ENCODE data around the gene HIP1R. TPM values are rescaled to one million over a fixed set of nuclear protein-coding genes. Genes with fewer than 3 reads are reported as not detected.
A peak's percentile ranks its signal among the peaks of the same experiment; 100 is the strongest.

The HIP1R gene
- polyA plus RNA-seq, 4 donors: 37.6 to 284 (median 98.8) TPM

- FAIRE-seq: no peak
- Histone ChIP-seq H3K4me1 (ENCODE audit: control insufficient read depth in 3 of 3, insufficient read depth in 2 of 3, low read depth in 1 of 3, low read length in 2 of 3) (peaks cover 2 to 25% (median 21%) of the 10 kb centered on the region in 3 donors), H3K36me3 (ENCODE audit: control insufficient read depth in 3 of 3, insufficient read depth in 2 of 3, low read depth in 1 of 3, low read length in 3 of 3) (peaks cover 0 to 39% (median 0%) of the 10 kb centered on the region in 3 donors), H3K27me3 (ENCODE audit: control insufficient read depth in 3 of 3, insufficient read depth in 3 of 3, low read length in 3 of 3) (no peaks in the 10 kb centered on the region), H3K9me3 (ENCODE audit: control insufficient read depth in 2 of 2, insufficient read depth in 1 of 2, low read depth in 1 of 2, low read length in 1 of 2) (no peaks in the 10 kb centered on the region), H3K4me3 (ENCODE audit: low read depth in 1 of 3, low read length in 3 of 3) (no peak overlapping the region), H3K27ac (ENCODE audit: low read depth in 1 of 3, low read length in 2 of 3) (no peak overlapping the region)
- WGBS, 3 donors: 76 to 92% (median 83%) methylated on average over 3 of the region's 3 CpGs
- DNase-seq: no peak
Observed at GRCh38 chr12:122876731-122877130, 41.5 kb downstream of the HIP1R start.

GRCh38 chr12:122878780-122879612, 43.7 kb downstream of the HIP1R start:
- FAIRE-seq (no peak), DNase-seq (no peak)
- Histone ChIP-seq H3K9me3 (ENCODE audit: control insufficient read depth in 2 of 2, insufficient read depth in 1 of 2, low read depth in 1 of 2, low read length in 1 of 2) (no peaks in the 10 kb centered on the region), H3K36me3 (ENCODE audit: control insufficient read depth in 3 of 3, insufficient read depth in 2 of 3, low read depth in 1 of 3, low read length in 3 of 3) (peaks cover 0 to 27% (median 0%) of the 10 kb centered on the region in 3 donors), H3K27ac (ENCODE audit: low read depth in 1 of 3, low read length in 2 of 3) (peak overlapping the region in 1 of 3 donors; percentile 48), H3K27me3 (ENCODE audit: control insufficient read depth in 3 of 3, insufficient read depth in 3 of 3, low read length in 3 of 3) (no peaks in the 10 kb centered on the region), H3K4me1 (ENCODE audit: control insufficient read depth in 3 of 3, insufficient read depth in 2 of 3, low read depth in 1 of 3, low read length in 2 of 3) (peaks cover 3 to 24% (median 7%) of the 10 kb centered on the region in 3 donors), H3K4me3 (ENCODE audit: low read depth in 1 of 3, low read length in 3 of 3) (no peak overlapping the region)
- WGBS, 3 donors: 78 to 80% (median 79%) methylated on average over 17 of the region's 17 CpGs

- H3K4me1 ChIP-seq (ENCODE audit: control insufficient read depth in 3 of 3, insufficient read depth in 2 of 3, low read depth in 1 of 3, low read length in 2 of 3): peaks cover 5 to 28% (median 14%) of the 10 kb centered on the region in 3 donors
- H3K27me3 ChIP-seq (ENCODE audit: control insufficient read depth in 3 of 3, insufficient read depth in 3 of 3, low read length in 3 of 3): no peaks in the 10 kb centered on the region
- H3K36me3 ChIP-seq (ENCODE audit: control insufficient read depth in 3 of 3, insufficient read depth in 2 of 3, low read depth in 1 of 3, low read length in 3 of 3): peaks cover 0 to 25% (median 0%) of the 10 kb centered on the region in 3 donors
- DNase-seq: no peak
- H3K9me3 ChIP-seq (ENCODE audit: control insufficient read depth in 2 of 2, insufficient read depth in 1 of 2, low read depth in 1 of 2, low read length in 1 of 2): no peaks in the 10 kb centered on the region
- 67 to 77% (median 76%) methylated on average over 10 of the region's 10 CpGs for WGBS, 3 donors
- no peak overlapping the region for H3K27ac ChIP-seq (ENCODE audit: low read depth in 1 of 3, low read length in 2 of 3)
- FAIRE-seq: no peak
- no peak overlapping the region for H3K4me3 ChIP-seq (ENCODE audit: low read depth in 1 of 3, low read length in 3 of 3)
Observed at GRCh38 chr12:122880155-122880667, 45.0 kb downstream of the HIP1R start.

- WGBS, 3 donors: 57 to 73% (median 65%) methylated on average over 8 of the region's 8 CpGs
- H3K36me3 ChIP-seq (ENCODE audit: control insufficient read depth in 3 of 3, insufficient read depth in 2 of 3, low read depth in 1 of 3, low read length in 3 of 3): peaks cover 0 to 25% (median 0%) of the 10 kb centered on the region in 3 donors
- no peaks in the 10 kb centered on the region for H3K27me3 ChIP-seq (ENCODE audit: control insufficient read depth in 3 of 3, insufficient read depth in 3 of 3, low read length in 3 of 3)
- H3K4me1 ChIP-seq (ENCODE audit: control insufficient read depth in 3 of 3, insufficient read depth in 2 of 3, low read depth in 1 of 3, low read length in 2 of 3): peaks cover 5 to 28% (median 14%) of the 10 kb centered on the region in 3 donors
- DNase-seq: no peak
- no peak overlapping the region for H3K27ac ChIP-seq (ENCODE audit: low read depth in 1 of 3, low read length in 2 of 3)
- no peaks in the 10 kb centered on the region for H3K9me3 ChIP-seq (ENCODE audit: control insufficient read depth in 2 of 2, insufficient read depth in 1 of 2, low read depth in 1 of 2, low read length in 1 of 2)
- H3K4me3 ChIP-seq (ENCODE audit: low read depth in 1 of 3, low read length in 3 of 3): no peak overlapping the region
- FAIRE-seq: no peak
Observed at GRCh38 chr12:122880668-122881067, 45.4 kb downstream of the HIP1R start.

GRCh38 chr12:122882908-122883558, 47.8 kb downstream of the HIP1R start:
- H3K27me3 ChIP-seq (ENCODE audit: control insufficient read depth in 3 of 3, insufficient read depth in 3 of 3, low read length in 3 of 3): no peaks in the 10 kb centered on the region
- H3K4me3 ChIP-seq (ENCODE audit: low read depth in 1 of 3, low read length in 3 of 3): no peak overlapping the region
- no peak for DNase-seq
- WGBS, 3 donors: 71 to 88% (median 75%) methylated on average over 11 of the region's 11 CpGs
- no peak for FAIRE-seq
- H3K36me3 ChIP-seq (ENCODE audit: control insufficient read depth in 3 of 3, insufficient read depth in 2 of 3, low read depth in 1 of 3, low read length in 3 of 3): peaks cover 0 to 20% (median 0%) of the 10 kb centered on the region in 3 donors
- H3K4me1 ChIP-seq (ENCODE audit: control insufficient read depth in 3 of 3, insufficient read depth in 2 of 3, low read depth in 1 of 3, low read length in 2 of 3): peaks cover 12 to 42% (median 37%) of the 10 kb centered on the region in 3 donors
- H3K27ac ChIP-seq (ENCODE audit: low read depth in 1 of 3, low read length in 2 of 3): no peak overlapping the region
- H3K9me3 ChIP-seq (ENCODE audit: control insufficient read depth in 2 of 2, insufficient read depth in 1 of 2, low read depth in 1 of 2, low read length in 1 of 2): no peaks in the 10 kb centered on the region

GRCh38 chr12:122884091-122884826, 49.0 kb downstream of the HIP1R start:
- peaks cover 0 to 15% (median 0%) of the 10 kb centered on the region in 3 donors for H3K36me3 ChIP-seq (ENCODE audit: control insufficient read depth in 3 of 3, insufficient read depth in 2 of 3, low read depth in 1 of 3, low read length in 3 of 3)
- DNase-seq: peak; percentile 39 to 64
- no peak overlapping the region for H3K4me3 ChIP-seq (ENCODE audit: low read depth in 1 of 3, low read length in 3 of 3)
- 58 to 64% (median 62%) methylated on average over 6 of the region's 6 CpGs for WGBS, 3 donors
- no peaks in the 10 kb centered on the region for H3K9me3 ChIP-seq (ENCODE audit: control insufficient read depth in 2 of 2, insufficient read depth in 1 of 2, low read depth in 1 of 2, low read length in 1 of 2)
- H3K27ac ChIP-seq (ENCODE audit: low read depth in 1 of 3, low read length in 2 of 3): peak overlapping the region in 2 of 3 donors; percentile 24 to 73
- FAIRE-seq: no peak
- peaks cover 17 to 52% (median 49%) of the 10 kb centered on the region in 3 donors for H3K4me1 ChIP-seq (ENCODE audit: control insufficient read depth in 3 of 3, insufficient read depth in 2 of 3, low read depth in 1 of 3, low read length in 2 of 3)
- no peaks in the 10 kb centered on the region for H3K27me3 ChIP-seq (ENCODE audit: control insufficient read depth in 3 of 3, insufficient read depth in 3 of 3, low read length in 3 of 3)

- H3K4me1 ChIP-seq (ENCODE audit: control insufficient read depth in 3 of 3, insufficient read depth in 2 of 3, low read depth in 1 of 3, low read length in 2 of 3): peaks cover 17 to 52% (median 49%) of the 10 kb centered on the region in 3 donors
- no peaks in the 10 kb centered on the region for H3K9me3 ChIP-seq (ENCODE audit: control insufficient read depth in 2 of 2, insufficient read depth in 1 of 2, low read depth in 1 of 2, low read length in 1 of 2)
- DNase-seq (no peak), FAIRE-seq (no peak)
- H3K27ac ChIP-seq (ENCODE audit: low read depth in 1 of 3, low read length in 2 of 3): no peak overlapping the region
- WGBS, 3 donors: 67 to 68% (median 67%) methylated on average over 4 of the region's 4 CpGs
- H3K27me3 ChIP-seq (ENCODE audit: control insufficient read depth in 3 of 3, insufficient read depth in 3 of 3, low read length in 3 of 3): no peaks in the 10 kb centered on the region
- H3K36me3 ChIP-seq (ENCODE audit: control insufficient read depth in 3 of 3, insufficient read depth in 2 of 3, low read depth in 1 of 3, low read length in 3 of 3): peaks cover 0 to 15% (median 0%) of the 10 kb centered on the region in 3 donors
- H3K4me3 ChIP-seq (ENCODE audit: low read depth in 1 of 3, low read length in 3 of 3): no peak overlapping the region
Observed at GRCh38 chr12:122884860-122885259, 49.6 kb downstream of the HIP1R start.

GRCh38 chr12:122886161-122886560, 50.9 kb downstream of the HIP1R start:
- FAIRE-seq: no peak
- 90 to 95% (median 90%) methylated on average over 8 of the region's 8 CpGs for WGBS, 3 donors
- H3K36me3 ChIP-seq (ENCODE audit: control insufficient read depth in 3 of 3, insufficient read depth in 2 of 3, low read depth in 1 of 3, low read length in 3 of 3): peaks cover 0 to 10% (median 0%) of the 10 kb centered on the region in 3 donors
- DNase-seq: no peak
- H3K9me3 ChIP-seq (ENCODE audit: control insufficient read depth in 2 of 2, insufficient read depth in 1 of 2, low read depth in 1 of 2, low read length in 1 of 2): no peaks in the 10 kb centered on the region
- H3K27ac ChIP-seq (ENCODE audit: low read depth in 1 of 3, low read length in 2 of 3): peak overlapping the region; percentile 60 to 92 (median 87)
- no peaks in the 10 kb centered on the region for H3K27me3 ChIP-seq (ENCODE audit: control insufficient read depth in 3 of 3, insufficient read depth in 3 of 3, low read length in 3 of 3)
- H3K4me1 ChIP-seq (ENCODE audit: control insufficient read depth in 3 of 3, insufficient read depth in 2 of 3, low read depth in 1 of 3, low read length in 2 of 3): peaks cover 17 to 56% (median 52%) of the 10 kb centered on the region in 3 donors
- H3K4me3 ChIP-seq (ENCODE audit: low read depth in 1 of 3, low read length in 3 of 3): no peak overlapping the region
